ENCODE data around the gene TCEANC.

- TF ChIP-seq CTCF (conservative IDR thresholded peaks at IDR 0.05; ENCODE audit: low read depth, low read length) (no peak), EZH2 (IDR thresholded peaks at IDR 0.05; ENCODE audit: borderline replicate concordance, low read depth, low read length, poor library complexity, severe bottlenecking) (no peak)
These were observed 39.0 kb downstream of the TCEANC start for GRCh38 chrX:13691841-13692371.
